ENCODE measurements around the gene STAG1. TPM values are rescaled to one million over a fixed set of nuclear protein-coding genes. Genes with fewer than 3 reads are reported as not detected.
A peak's percentile ranks its signal among the peaks of the same experiment; 100 is the strongest.

STAG1 gene
- total and polyA plus RNA-seq, 9 of the 15 experiments (the other 6 are each of a cell fraction or from before 2014, with no cell fraction given), result 2.7 to 17.7 (median 8.8) TPM

DNA sequence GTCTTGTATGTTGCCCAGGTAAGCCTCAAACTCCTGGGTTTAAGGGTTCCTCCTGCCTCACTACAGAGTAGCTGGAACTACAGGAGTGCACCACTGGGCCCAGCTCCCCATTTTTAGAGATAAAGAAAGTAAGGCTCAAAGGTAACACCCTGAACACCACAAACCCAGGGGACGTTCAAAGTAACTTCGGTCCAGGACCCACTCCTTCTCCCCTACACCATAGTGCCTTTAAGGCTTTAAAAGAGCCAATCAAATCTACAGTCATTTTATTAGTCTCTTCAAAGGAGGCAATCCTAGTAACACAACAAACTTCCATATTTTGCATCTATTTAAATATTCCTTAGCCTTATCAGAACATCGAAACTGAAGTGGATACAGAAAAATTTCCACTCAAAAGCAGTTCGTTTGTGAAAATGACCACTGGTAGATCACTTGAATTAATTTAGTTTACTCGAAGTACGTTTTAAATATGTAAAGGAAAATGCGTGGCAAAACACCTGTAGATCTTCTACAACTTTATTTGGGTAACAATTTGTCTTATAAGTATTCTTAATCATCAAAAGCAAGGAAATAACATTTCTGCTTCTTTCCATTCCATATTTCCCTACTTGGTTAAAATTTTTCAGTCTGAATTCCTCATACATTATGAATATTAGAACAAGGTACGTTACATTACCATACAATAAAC lies 1.8 kb downstream of the STAG1 start (continued):
- TF ChIP-seq, protein P1, sequence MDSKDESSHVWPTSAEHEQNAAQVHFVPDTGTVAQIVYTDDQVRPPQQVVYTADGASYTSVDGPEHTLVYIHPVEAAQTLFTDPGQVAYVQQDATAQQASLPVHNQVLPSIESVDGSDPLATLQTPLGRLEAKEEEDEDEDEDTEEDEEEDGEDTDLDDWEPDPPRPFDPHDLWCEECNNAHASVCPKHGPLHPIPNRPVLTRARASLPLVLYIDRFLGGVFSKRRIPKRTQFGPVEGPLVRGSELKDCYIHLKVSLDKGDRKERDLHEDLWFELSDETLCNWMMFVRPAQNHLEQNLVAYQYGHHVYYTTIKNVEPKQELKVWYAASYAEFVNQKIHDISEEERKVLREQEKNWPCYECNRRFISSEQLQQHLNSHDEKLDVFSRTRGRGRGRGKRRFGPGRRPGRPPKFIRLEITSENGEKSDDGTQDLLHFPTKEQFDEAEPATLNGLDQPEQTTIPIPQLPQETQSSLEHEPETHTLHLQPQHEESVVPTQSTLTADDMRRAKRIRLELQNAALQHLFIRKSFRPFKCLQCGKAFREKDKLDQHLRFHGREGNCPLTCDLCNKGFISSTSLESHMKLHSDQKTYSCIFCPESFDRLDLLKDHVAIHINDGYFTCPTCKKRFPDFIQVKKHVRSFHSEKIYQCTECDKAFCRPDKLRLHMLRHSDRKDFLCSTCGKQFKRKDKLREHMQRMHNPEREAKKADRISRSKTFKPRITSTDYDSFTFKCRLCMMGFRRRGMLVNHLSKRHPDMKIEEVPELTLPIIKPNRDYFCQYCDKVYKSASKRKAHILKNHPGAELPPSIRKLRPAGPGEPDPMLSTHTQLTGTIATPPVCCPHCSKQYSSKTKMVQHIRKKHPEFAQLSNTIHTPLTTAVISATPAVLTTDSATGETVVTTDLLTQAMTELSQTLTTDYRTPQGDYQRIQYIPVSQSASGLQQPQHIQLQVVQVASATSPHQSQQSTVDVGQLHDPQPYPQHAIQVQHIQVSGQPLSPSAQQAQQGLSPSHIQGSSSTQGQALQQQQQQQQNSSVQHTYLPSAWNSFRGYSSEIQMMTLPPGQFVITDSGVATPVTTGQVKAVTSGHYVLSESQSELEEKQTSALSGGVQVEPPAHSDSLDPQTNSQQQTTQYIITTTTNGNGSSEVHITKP (IDR thresholded peaks at IDR 0.05; ENCODE audit: partially characterized antibody), result peak; percentile 32
- TF ChIP-seq GATAD2B (IDR thresholded peaks at IDR 0.05; ENCODE audit: borderline replicate concordance) (no peak), ZNF24 (IDR thresholded peaks at IDR 0.05) (no peak)
- TF ChIP-seq, protein P2, sequence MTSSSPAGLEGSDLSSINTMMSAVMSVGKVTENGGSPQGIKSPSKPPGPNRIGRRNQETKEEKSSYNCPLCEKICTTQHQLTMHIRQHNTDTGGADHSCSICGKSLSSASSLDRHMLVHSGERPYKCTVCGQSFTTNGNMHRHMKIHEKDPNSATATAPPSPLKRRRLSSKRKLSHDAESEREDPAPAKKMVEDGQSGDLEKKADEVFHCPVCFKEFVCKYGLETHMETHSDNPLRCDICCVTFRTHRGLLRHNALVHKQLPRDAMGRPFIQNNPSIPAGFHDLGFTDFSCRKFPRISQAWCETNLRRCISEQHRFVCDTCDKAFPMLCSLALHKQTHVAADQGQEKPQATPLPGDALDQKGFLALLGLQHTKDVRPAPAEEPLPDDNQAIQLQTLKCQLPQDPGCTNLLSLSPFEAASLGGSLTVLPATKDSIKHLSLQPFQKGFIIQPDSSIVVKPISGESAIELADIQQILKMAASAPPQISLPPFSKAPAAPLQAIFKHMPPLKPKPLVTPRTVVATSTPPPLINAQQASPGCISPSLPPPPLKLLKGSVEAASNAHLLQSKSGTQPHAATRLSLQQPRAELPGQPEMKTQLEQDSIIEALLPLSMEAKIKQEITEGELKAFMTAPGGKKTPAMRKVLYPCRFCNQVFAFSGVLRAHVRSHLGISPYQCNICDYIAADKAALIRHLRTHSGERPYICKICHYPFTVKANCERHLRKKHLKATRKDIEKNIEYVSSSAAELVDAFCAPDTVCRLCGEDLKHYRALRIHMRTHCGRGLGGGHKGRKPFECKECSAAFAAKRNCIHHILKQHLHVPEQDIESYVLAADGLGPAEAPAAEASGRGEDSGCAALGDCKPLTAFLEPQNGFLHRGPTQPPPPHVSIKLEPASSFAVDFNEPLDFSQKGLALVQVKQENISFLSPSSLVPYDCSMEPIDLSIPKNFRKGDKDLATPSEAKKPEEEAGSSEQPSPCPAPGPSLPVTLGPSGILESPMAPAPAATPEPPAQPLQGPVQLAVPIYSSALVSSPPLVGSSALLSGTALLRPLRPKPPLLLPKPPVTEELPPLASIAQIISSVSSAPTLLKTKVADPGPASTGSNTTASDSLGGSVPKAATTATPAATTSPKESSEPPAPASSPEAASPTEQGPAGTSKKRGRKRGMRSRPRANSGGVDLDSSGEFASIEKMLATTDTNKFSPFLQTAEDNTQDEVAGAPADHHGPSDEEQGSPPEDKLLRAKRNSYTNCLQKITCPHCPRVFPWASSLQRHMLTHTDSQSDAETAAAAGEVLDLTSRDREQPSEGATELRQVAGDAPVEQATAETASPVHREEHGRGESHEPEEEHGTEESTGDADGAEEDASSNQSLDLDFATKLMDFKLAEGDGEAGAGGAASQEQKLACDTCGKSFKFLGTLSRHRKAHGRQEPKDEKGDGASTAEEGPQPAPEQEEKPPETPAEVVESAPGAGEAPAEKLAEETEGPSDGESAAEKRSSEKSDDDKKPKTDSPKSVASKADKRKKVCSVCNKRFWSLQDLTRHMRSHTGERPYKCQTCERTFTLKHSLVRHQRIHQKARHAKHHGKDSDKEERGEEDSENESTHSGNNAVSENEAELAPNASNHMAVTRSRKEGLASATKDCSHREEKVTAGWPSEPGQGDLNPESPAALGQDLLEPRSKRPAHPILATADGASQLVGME (CRISPR knock-in tag; IDR thresholded peaks at IDR 0.05), result no peak

Measured in K562 (cell line).